Raji (cell line): Measurements from ENCODE around the gene CLIP4.

Experiments used
- POLR2A ChIP-seq: IDR thresholded peaks from 2 replicates; pipeline ENCODE4 v1.6.1; 2011; ENCODE audit warnings: low read depth, low read length, control low read depth; ENCODE audit not compliant: insufficient read depth

Gene CLIP4

DNA sequence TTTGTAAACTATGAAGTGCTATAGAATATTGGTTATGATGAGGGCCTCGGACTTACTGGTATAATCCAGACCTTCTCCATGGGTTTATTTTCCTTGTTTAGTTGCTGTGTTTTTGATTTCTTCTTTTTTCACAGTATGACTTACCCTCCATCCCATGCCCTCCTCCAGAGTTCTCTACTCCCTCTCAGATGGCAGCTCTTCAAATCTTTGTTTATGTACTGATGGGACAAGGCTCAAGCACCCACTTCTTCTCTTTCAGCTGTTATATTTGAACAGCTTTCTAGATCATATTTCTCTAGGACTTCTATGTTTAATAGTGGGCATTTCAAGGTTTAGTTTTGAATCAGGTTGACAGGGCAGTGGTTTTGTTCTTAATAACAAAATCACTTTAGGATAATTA is 43.9 kb downstream of the CLIP4 start:
- TF ChIP-seq POLR2A: no peak

DNA sequence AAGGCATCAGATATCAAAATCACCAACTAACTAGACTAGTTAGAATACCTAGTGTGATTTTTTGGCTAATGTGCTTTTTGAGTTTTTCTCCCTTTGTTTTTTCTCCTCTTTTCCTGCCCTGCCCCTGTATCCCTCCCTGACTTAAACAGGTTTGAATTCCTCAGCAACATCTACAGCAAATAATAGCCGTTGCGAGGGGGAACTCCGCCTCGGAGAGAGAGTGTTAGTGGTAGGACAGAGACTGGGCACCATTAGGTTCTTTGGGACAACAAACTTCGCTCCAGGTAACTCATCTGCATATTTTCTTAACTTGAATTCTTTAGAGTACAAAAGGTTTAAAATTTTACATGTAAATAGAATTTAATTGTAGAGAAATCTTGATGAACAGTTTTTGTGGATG is 45.0 kb downstream of the CLIP4 start:
- no peak for TF ChIP-seq POLR2A

DNA sequence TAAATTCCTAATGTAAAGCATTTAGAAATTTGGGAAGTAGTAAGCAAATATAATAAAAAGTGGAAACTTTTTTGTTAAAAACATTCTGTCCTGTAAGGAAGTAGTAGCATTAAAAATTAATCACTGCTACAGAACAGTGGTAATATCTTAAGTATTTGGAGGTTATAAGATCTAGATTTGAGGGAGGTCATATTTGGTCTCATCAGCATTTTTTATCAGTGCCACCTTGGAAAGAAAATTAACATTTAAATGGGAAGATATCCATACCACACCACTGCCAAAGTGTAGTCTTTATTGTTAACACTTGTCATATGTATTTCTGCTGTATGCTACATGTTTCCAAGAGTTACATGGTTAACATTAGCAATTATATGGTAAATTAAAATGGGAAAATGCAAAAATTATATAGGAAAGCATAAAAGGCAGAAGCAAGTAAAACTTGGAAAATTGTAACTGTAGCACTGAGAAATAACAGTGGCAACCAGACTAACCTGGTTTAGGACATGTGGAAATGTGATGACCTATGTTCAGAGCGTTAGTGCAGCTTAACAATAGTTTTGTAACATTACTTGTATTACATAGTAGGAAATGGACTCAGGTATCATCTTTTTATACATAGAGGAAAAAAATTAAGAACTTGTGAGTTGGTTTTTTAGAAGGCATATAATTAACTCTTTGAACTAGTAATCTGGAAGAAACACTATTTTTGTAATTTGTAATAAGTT is 47.2 kb downstream of the CLIP4 start:
- TF ChIP-seq POLR2A: no peak

DNA sequence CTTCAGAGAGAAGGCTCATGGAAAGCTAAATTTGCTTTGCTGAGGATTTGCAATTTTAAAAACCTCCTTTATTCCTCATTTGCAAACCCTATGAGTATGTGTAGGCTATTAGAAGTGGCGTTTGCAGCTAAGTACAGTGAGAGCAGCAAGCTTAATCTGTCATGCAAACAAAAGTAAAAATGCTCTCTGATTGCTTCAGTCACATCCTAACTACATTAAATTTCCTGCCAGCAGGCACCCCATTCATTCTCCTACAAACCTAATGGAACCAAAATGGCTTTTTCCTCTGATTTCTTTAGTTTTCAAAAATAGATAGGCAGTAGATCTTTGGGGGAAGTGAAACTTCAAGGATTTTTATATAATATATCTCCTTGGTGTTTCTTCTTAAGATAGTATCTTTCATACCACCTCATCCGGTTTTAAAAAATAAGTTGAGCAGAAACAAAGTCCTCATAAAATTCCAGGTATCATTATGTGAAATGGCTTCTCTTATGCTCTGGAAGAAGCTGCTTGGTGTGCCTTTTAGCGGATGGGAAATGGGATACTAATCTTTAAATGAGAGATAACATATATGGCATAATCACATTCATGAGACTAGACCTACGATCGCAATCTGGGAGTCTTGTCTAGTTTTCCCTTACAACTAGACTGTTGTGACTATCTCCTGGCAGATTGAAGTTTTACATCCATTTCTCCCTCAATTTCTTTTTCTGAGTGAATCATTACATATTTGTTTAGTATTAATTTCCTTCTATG is 49.1 kb downstream of the CLIP4 start:
- no peak for TF ChIP-seq POLR2A

- no peak for TF ChIP-seq POLR2A
These were observed 50.4 kb downstream of the CLIP4 start for GRCh38 chr2:29165362-29166241.

DNA sequence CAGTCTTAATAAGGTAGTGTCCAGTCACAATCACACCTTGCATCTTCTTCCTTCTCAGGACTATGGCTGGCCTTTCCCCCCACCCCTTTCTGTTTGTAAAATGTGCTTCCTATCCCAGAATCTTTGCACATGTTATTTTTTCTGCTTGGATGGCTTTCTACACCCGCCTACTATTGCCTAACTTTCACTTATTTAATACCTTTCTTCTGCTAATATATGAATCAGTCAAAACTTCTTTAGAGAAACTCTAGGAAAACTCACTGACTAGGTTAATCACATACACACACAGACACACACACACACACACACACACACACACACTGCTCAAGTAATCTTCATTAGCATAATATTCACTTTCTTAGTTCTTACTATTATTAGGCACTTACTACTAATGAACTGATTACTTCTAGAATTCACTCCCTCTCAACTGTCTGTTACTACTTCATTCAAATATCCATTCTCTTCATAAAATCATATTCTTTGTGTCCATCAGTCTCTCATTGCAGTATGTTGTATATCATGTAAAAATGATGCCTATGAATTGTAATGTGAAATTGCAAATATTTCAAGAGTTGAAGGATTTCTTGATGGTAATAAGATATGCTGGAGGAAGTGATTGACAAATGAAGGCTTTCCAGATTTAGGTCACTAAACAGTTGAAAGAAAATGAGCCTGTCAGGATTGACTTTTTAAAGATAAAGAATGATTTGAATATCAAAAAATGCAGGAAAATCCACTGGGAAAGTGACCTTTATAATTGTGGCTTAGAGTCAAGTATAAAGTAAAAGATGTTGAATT is 51.2 kb downstream of the CLIP4 start:
- no peak for TF ChIP-seq POLR2A

- TF ChIP-seq POLR2A: no peak
These were observed 59.7 kb downstream of the CLIP4 start for GRCh38 chr2:29174937-29175336.

DNA sequence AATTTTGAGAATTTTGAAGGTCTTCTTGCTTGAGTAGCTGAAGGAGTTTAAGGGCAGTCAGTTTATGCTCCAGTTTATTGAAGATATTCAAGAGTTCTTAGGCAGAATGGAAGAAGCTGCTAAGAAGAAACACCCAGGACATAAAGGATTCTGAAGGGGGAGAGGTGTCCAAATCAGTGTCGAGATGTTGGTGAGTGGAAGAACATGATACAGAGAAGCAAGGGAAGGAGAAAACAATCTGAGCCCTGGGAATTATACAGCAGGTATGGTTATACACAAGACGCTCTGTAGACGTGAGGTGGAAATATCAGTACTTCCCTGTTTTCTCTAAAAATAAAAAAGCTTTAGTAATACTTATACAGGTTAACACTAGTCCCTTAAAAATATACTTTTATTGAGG is 60.1 kb downstream of the CLIP4 start:
- no peak for TF ChIP-seq POLR2A

- TF ChIP-seq POLR2A: no peak
These were observed 67.1 kb downstream of the CLIP4 start for GRCh38 chr2:29182334-29182733.

- no peak for TF ChIP-seq POLR2A
These were observed 67.7 kb downstream of the CLIP4 start for GRCh38 chr2:29182920-29183319.

GRCh38 chr2:29184531-29184930 is 69.3 kb downstream of the CLIP4 start:
- TF ChIP-seq POLR2A: no peak

DNA sequence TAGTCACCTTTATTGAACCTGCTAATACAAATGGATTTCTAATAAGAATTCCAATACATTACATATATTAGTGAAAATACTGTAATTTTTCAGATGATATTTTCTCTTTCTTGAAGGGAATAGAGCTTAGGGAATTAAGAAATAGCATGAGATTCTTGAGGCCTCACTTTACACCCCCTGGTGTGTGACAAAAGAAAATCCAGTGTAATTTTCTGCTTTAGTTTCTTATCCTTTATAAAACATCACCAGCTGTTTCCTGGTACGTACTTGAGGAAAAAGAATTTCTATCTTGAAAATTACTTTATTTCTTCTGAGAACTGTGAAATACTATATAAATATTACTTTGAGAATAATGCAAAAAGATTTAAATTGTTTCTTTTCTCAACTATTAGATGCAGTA is 71.6 kb downstream of the CLIP4 start:
- no peak for TF ChIP-seq POLR2A

DNA sequence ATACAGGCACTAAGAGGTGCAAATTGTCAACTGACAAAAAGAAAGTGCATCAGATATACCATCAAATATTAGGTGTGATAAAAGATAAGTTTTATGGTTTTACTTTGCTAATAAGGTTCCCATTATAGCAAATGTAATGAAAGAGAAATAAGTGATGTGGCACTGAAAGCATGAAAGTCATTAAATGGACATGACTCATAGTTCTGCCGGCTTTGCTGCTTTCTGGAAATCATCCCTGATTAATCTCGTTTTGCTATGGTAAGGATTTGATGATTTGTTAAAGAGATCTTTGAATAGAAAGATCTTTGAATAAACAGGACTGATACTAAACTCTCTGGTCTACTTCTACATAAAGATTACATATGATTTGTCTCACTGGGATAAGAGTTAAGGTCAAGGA is 72.7 kb downstream of the CLIP4 start:
- no peak for TF ChIP-seq POLR2A

GRCh38 chr2:29189052-29189451 is 73.8 kb downstream of the CLIP4 start:
- no peak for TF ChIP-seq POLR2A

GRCh38 chr2:29191817-29192216 is 76.6 kb downstream of the CLIP4 start:
- no peak for TF ChIP-seq POLR2A
